Ovary (tissue), 3 donors: ENCODE measurements around the gene BEAN1.

Experiments used
- CTCF ChIP-seq, 3 donors: fragments of 450-650 bp in 2 of 3; fragments of 200-600 bp in 1 of 3; IDR thresholded peaks; one replicate each; pipeline versions ENCODE4 v1.5.1 to v1.8.0; 2016 to 2022; ENCODE audit warnings: antibody characterized with exemption in 3 of 3, mild to moderate bottlenecking in 1 of 3
- EP300 ChIP-seq: sonication (generic); formaldehyde crosslinking; IDR thresholded peaks from one replicate; pipeline ENCODE4 v1.6.1; 2017; ENCODE audit warnings: antibody characterized with exemption
- POLR2A ChIP-seq: fragments of 450-650 bp; IDR thresholded peaks from one replicate; pipeline ENCODE4 v1.6.1; 2017; ENCODE audit warnings: antibody characterized with exemption, mild to moderate bottlenecking, moderate library complexity
- donor health status: DM: no; HTN: no; CAD: no.

- TF ChIP-seq CTCF (IDR thresholded peaks at IDR 0.05) (no peak), POLR2A (no peak), EP300 (no peak)
These were observed 48.1 kb downstream of the BEAN1 start for GRCh38 chr16:66475232-66475631.
